ENCODE measurements around the gene STX2.
"Not testable (repeated sequence)": the region's sequence is repeated elsewhere in the genome, so short reads cannot be mapped to it uniquely, and the experiment has no call there.

DNA sequence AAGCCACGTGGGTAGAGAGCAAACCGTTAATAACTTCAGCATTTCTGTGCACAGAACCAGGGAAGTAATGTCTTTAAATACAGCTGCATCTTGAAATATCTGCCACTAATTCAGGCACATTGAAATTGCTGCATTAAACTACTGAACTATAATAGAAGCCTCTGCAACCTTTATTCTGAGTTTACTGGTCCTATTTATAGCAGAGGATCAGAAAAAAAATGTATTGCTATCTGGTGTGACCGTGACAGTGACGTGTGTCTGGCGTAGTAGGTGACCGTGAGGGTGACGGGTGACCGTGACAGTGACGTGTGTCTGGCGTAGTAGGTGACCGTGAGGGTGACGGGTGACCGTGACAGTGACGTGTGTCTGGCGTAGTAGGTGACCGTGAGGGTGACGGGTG lies 48.1 kb upstream of the STX2 start:
- TF ChIP-seq, protein P1, sequence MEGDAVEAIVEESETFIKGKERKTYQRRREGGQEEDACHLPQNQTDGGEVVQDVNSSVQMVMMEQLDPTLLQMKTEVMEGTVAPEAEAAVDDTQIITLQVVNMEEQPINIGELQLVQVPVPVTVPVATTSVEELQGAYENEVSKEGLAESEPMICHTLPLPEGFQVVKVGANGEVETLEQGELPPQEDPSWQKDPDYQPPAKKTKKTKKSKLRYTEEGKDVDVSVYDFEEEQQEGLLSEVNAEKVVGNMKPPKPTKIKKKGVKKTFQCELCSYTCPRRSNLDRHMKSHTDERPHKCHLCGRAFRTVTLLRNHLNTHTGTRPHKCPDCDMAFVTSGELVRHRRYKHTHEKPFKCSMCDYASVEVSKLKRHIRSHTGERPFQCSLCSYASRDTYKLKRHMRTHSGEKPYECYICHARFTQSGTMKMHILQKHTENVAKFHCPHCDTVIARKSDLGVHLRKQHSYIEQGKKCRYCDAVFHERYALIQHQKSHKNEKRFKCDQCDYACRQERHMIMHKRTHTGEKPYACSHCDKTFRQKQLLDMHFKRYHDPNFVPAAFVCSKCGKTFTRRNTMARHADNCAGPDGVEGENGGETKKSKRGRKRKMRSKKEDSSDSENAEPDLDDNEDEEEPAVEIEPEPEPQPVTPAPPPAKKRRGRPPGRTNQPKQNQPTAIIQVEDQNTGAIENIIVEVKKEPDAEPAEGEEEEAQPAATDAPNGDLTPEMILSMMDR (IDR thresholded peaks at IDR 0.05), result not testable (repeated sequence)
- TF ChIP-seq POLR2A (IDR thresholded peaks at IDR 0.05), result not testable (repeated sequence)
